ENCODE data around the gene CAMLG. TPM values are rescaled to one million over a fixed set of nuclear protein-coding genes. Genes with fewer than 3 reads are reported as not detected.

Gene CAMLG
- total and polyA plus RNA-seq, 2 of the 13 experiments (the other 11 are each of a cell fraction or from before 2014, with no cell fraction given) = 14.2 to 19.8 TPM

GRCh38 chr5:134787692-134788091, 49.3 kb downstream of the CAMLG start:
- POLR2A ChIA-PET = no interaction called here
- DNase-seq (ENCODE audit: low spot score) (no peak), ATAC-seq (no peak), FAIRE-seq (no peak)
- Histone ChIP-seq H3K4me2 (ENCODE audit: low read depth, low read length) (no peak overlapping the region), H3K36me3 (replicated peaks in 1 of 2; ENCODE audit: control insufficient read depth in 1 of 2, insufficient read depth in 2 of 2, low read length in 2 of 2) (peaks cover 17 to 95% of the 10 kb centered on the region in 2 experiments), H3K79me2 (ENCODE audit: insufficient read depth, low read length) (no peaks in the 10 kb centered on the region), H3K9me3 (ENCODE audit: low read length) (no peaks in the 10 kb centered on the region), H3K27me3 (ENCODE audit: control insufficient read depth in 1 of 2, insufficient read depth in 2 of 2, low read length in 2 of 2) (no peaks in the 10 kb centered on the region), H3K27ac (ENCODE audit: extremely low read length, insufficient read depth, low read length) (no peak overlapping the region), H3K4me3 (replicated peaks in 1 of 3; ENCODE audit: insufficient read depth in 1 of 3, low read depth in 2 of 3, low read length in 3 of 3) (no peak overlapping the region), H3K4me1 (ENCODE audit: insufficient read depth, low read length) (no peaks in the 10 kb centered on the region), H2AFZ (ENCODE audit: low read length) (no peak overlapping the region), H4K20me1 (ENCODE audit: insufficient read depth, low read length) (no peaks in the 10 kb centered on the region), H3K9ac (ENCODE audit: insufficient read depth, low read depth, low read length) (no peak overlapping the region)
- intact Hi-C loops (cut with micrococcal nuclease; ENCODE audit: unreplicated experiment) = no loop called here
- in situ Hi-C loops (cut with HindIII; ENCODE audit: extremely low pct_ligation_motif_present, low pct_unique_long_range_greater_than_20kb) = no loop called here
- CTCF ChIA-PET (ENCODE audit: low intra/inter-chr PET ratio, low total read pairs) = no interaction called here
- WGBS (ENCODE audit: low lambda C conversion rate) = 100% methylated on average over 1 of the region's 1 CpG
- BruUV-seq (replicated peaks) = no TSS peak
- TF ChIP-seq ZNF205 (CRISPR knock-in tag; IDR thresholded peaks at IDR 0.05) (no peak), RFX1 (IDR thresholded peaks at IDR 0.05) (no peak), CTCF (CRISPR knock-in tag; IDR thresholded peaks at IDR 0.05) (no peak), MIER2 (CRISPR knock-in tag; IDR thresholded peaks at IDR 0.05) (no peak), CBX2 (IDR thresholded peaks at IDR 0.05; ENCODE audit: low read depth, low read length) (no peak), CBX2 (CRISPR knock-in tag; IDR thresholded peaks at IDR 0.05; ENCODE audit: low read depth) (no peak), KIAA2018 (CRISPR knock-in tag; IDR thresholded peaks at IDR 0.05; ENCODE audit: borderline replicate concordance) (no peak), THAP9 (CRISPR knock-in tag; IDR thresholded peaks at IDR 0.05; ENCODE audit: borderline replicate concordance) (no peak), FOSL2 (CRISPR knock-in tag; IDR thresholded peaks at IDR 0.05) (no peak), ZNF770 (CRISPR knock-in tag; IDR thresholded peaks at IDR 0.05) (no peak), HDAC1 (CRISPR knock-in tag; IDR thresholded peaks at IDR 0.05) (no peak)
